ENCODE results near the gene RNF150. TPM values are rescaled to one million over a fixed set of nuclear protein-coding genes. Genes with fewer than 3 reads are reported as not detected.

Gene RNF150
- total RNA-seq, 4 donors from 2014 or later = 0.65 to 4.8 (median 1.7) TPM

- WGBS, 2 donors = 32 to 34% methylated on average over 7 of the region's 7 CpGs
- peak in 1 of 2 donors; percentile 79 for DNase-seq (ENCODE audit: low spot score in 2 of 2)
- no peak overlapping the region for H3K4me3 ChIP-seq (ENCODE audit: low read depth, poor library complexity, severe bottlenecking)
- intact Hi-C loops (cut with DNase I; ENCODE audit: low total_unique reads) = no loop called here
- TF ChIP-seq POLR2A (IDR thresholded peaks at IDR 0.05) = no peak
- TF ChIP-seq CTCF (IDR thresholded peaks at IDR 0.05) = no peak
Measured at GRCh38 chr4:140861359-140862176, 271.7 kb downstream of the RNF150 start.

GRCh38 chr4:140858897-140859296, 274.4 kb downstream of the RNF150 start:
- intact Hi-C loops (cut with DNase I; ENCODE audit: low total_unique reads) = loop anchor here (10.0 kb wide), 1 partner anchor 254 kb away; no protein-coding TSS in a partner anchor
- DNase-seq (ENCODE audit: low spot score in 2 of 2) = no peak
- WGBS, 2 donors = 72 to 77% methylated on average over 3 of the region's 3 CpGs
- H3K4me3 ChIP-seq (ENCODE audit: low read depth, poor library complexity, severe bottlenecking) = no peak overlapping the region
- TF ChIP-seq CTCF (IDR thresholded peaks at IDR 0.05) = no peak
- no peak for TF ChIP-seq POLR2A (IDR thresholded peaks at IDR 0.05)

GRCh38 chr4:140857111-140857510, 276.2 kb downstream of the RNF150 start:
- TF ChIP-seq POLR2A (IDR thresholded peaks at IDR 0.05) = no peak
- no peak for TF ChIP-seq CTCF (IDR thresholded peaks at IDR 0.05)
- intact Hi-C loops (cut with DNase I; ENCODE audit: low total_unique reads) = loop anchor here (10.0 kb wide), 1 partner anchor 252 kb away; no protein-coding TSS in a partner anchor
- H3K4me3 ChIP-seq (ENCODE audit: low read depth, poor library complexity, severe bottlenecking) = no peak overlapping the region
- 53 to 69% methylated on average over 2 of the region's 2 CpGs for WGBS, 2 donors
- no peak for DNase-seq (ENCODE audit: low spot score in 2 of 2)

GRCh38 chr4:140856621-140857062, 276.6 kb downstream of the RNF150 start:
- TF ChIP-seq CTCF (IDR thresholded peaks at IDR 0.05) = no peak
- TF ChIP-seq POLR2A (IDR thresholded peaks at IDR 0.05) = no peak
- intact Hi-C loops (cut with DNase I; ENCODE audit: low total_unique reads) = loop anchor here (10.0 kb wide), 1 partner anchor 252 kb away; no protein-coding TSS in a partner anchor
- 17 to 21% methylated on average over 6 of the region's 6 CpGs for WGBS, 2 donors
- DNase-seq (ENCODE audit: low spot score in 2 of 2) = no peak
- no peak overlapping the region for H3K4me3 ChIP-seq (ENCODE audit: low read depth, poor library complexity, severe bottlenecking)

- 49 to 52% methylated on average over 2 of the region's 2 CpGs for WGBS, 2 donors
- H3K4me3 ChIP-seq (ENCODE audit: low read depth, poor library complexity, severe bottlenecking) = no peak overlapping the region
- TF ChIP-seq CTCF (IDR thresholded peaks at IDR 0.05) = no peak
- TF ChIP-seq POLR2A (IDR thresholded peaks at IDR 0.05) = no peak
- intact Hi-C loops (cut with DNase I; ENCODE audit: low total_unique reads) = loop anchor here (10.0 kb wide), 1 partner anchor 249 kb away; no protein-coding TSS in a partner anchor
- DNase-seq (ENCODE audit: low spot score in 2 of 2) = no peak
Measured at GRCh38 chr4:140854168-140854567, 279.1 kb downstream of the RNF150 start.
